CD4-positive, alpha-beta T cell (primary cell): Measurements from ENCODE around the gene TTC12. TPM values are rescaled to one million over a fixed set of nuclear protein-coding genes. Genes with fewer than 3 reads are reported as not detected.

ENCODE experiments used
- ATAC-seq: fragments of 200-7000 bp; cut with Tn5 transposase; one replicate; pipeline ENCODE4 v1.10.0; 2022; ENCODE audit warnings: mild to moderate bottlenecking; ENCODE audit not compliant: poor library complexity
- CTCF ChIA-PET: fragments of 350-600 bp; sonication (Branson Sonifier 250); formaldehyde crosslinking; loops from one replicate; lab custom pipeline; 2021; ENCODE audit warnings: antibody characterized with exemption, inconsistent platforms; lab: Charles Lee
- POLR2A ChIA-PET: fragments of 350-600 bp; sonication (Branson Sonifier 250); formaldehyde crosslinking; loops from one replicate; lab custom pipeline; 2021; ENCODE audit warnings: antibody characterized with exemption, inconsistent platforms; lab: Charles Lee
- DNase-seq, 14 experiments: peaks; one replicate each; pipeline ENCODE4 v3.0.0-alpha.2; 2013 to 2020; ENCODE audit warnings: mixed read lengths in 2 of 14
- H3K27ac ChIP-seq, 2 donors: one replicate each; pipeline versions ENCODE4 v1.5.1 to v1.7.0; 2013; ENCODE audit warnings: low read length in 2 of 2, low read depth in 1 of 2, mild to moderate bottlenecking in 1 of 2
- H3K27me3 ChIP-seq, 2 experiments: 1 replicate in 1 of 2; 2 replicates in 1 of 2; pipeline versions ENCODE4 v1.6.1 to v1.7.0; 2013; ENCODE audit warnings: low read length in 2 of 2, control low read depth in 1 of 2, mild to moderate bottlenecking in 1 of 2, moderate library complexity in 1 of 2; ENCODE audit not compliant: insufficient read depth in 2 of 2, control insufficient read depth in 1 of 2
- H3K36me3 ChIP-seq: one replicate; pipeline ENCODE4 v1.6.1; 2013; ENCODE audit warnings: low read length, control low read depth; ENCODE audit not compliant: insufficient read depth
- H3K4me1 ChIP-seq: one replicate; pipeline ENCODE4 v1.6.1; 2013; ENCODE audit warnings: low read length, control low read depth; ENCODE audit not compliant: insufficient read depth
- H3K4me3 ChIP-seq: one replicate; pipeline ENCODE4 v1.5.1; 2013; ENCODE audit warnings: mild to moderate bottlenecking, low read length, moderate library complexity
- H3K9me3 ChIP-seq, 2 experiments: 1 replicate in 1 of 2; 2 replicates in 1 of 2; pipeline versions ENCODE4 v1.6.1 to v1.7.0; 2013; ENCODE audit warnings: low read length in 2 of 2, mild to moderate bottlenecking in 2 of 2, control low read depth in 1 of 2, moderate library complexity in 1 of 2; ENCODE audit not compliant: control insufficient read depth in 1 of 2, insufficient read depth in 1 of 2
- H3K27ac Mint-ChIP-seq: one replicate; pipeline ENCODE4 v1.8.0; 2020; ENCODE audit warnings: mixed read lengths
- H3K27me3 Mint-ChIP-seq: one replicate; pipeline ENCODE4 v1.8.0; 2021; ENCODE audit warnings: mixed read lengths
- H3K36me3 Mint-ChIP-seq: one replicate; pipeline ENCODE4 v1.8.0; 2021; ENCODE audit warnings: low read depth, mixed read lengths
- H3K4me1 Mint-ChIP-seq: one replicate; pipeline ENCODE4 v1.8.0; 2021; ENCODE audit warnings: low read depth, mixed read lengths
- H3K4me3 Mint-ChIP-seq: one replicate; pipeline ENCODE4 v1.8.0; 2020; ENCODE audit warnings: mild to moderate bottlenecking, mixed read lengths
- H3K9me3 Mint-ChIP-seq: one replicate; pipeline ENCODE4 v1.8.0; 2020; ENCODE audit warnings: mixed read lengths
- CTCF ChIP-seq: fragments of 200-600 bp; IDR thresholded peaks from one replicate; pipeline ENCODE4 v1.8.0; 2022; ENCODE audit warnings: antibody characterized with exemption, mild to moderate bottlenecking
- intact Hi-C, 2 experiments: fragments of 100-400 bp; cut with DNase I in 1 of 2; cut with micrococcal nuclease in 1 of 2; formaldehyde crosslinking; loops; one replicate each; pipeline versions ENCODE4 v1.15.1 to v1.9.0; 2023 to 2025; cut with DNase I, micrococcal nuclease
- total RNA-seq, 174 experiments: library from RNA in 2 of 174; stranded (reverse) in 2 of 174; gene quantifications; one replicate each; pipeline ENCODE4 v1.2.3 and lab custom pipeline; 2021 to 2026

TTC12 gene
- total RNA-seq, 2 experiments from 2014 or later, result 26.5 to 34.5 TPM

GRCh38 chr11:113331441-113331840 lies 17.1 kb downstream of the TTC12 start:
- Histone ChIP-seq H3K9me3 (no peaks in the 10 kb centered on the region), H3K27ac (no peak overlapping the region), H3K27me3 (no peaks in the 10 kb centered on the region), H3K4me3 (no peak overlapping the region), H3K36me3 (peaks cover 78% of the 10 kb centered on the region), H3K4me1 (no peaks in the 10 kb centered on the region)
- POLR2A ChIA-PET, result no interaction called here
- Mint-ChIP-seq H3K36me3 (peaks cover 100% of the 10 kb centered on the region), H3K27me3 (no peaks in the 10 kb centered on the region), H3K27ac (no peak overlapping the region), H3K4me3 (no peak overlapping the region), H3K4me1 (no peaks in the 10 kb centered on the region), H3K9me3 (no peaks in the 10 kb centered on the region)
- no peak for ATAC-seq
- intact Hi-C loops, result no loop called here
- CTCF ChIA-PET, result no interaction called here
- no peak for TF ChIP-seq CTCF
- DNase-seq, result no peak

- intact Hi-C loops, result no loop called here
- CTCF ChIA-PET, result no interaction called here
- TF ChIP-seq CTCF, result no peak
- H3K27ac ChIP-seq, result no peak overlapping the region
- H3K4me3 Mint-ChIP-seq, result no peak overlapping the region
- ATAC-seq, result no peak
- H3K27me3 Mint-ChIP-seq, result no peaks in the 10 kb centered on the region
- H3K27me3 ChIP-seq, result no peaks in the 10 kb centered on the region
- no peaks in the 10 kb centered on the region for H3K9me3 ChIP-seq
- peaks cover 75% of the 10 kb centered on the region for H3K36me3 ChIP-seq
- H3K4me1 ChIP-seq, result no peaks in the 10 kb centered on the region
- H3K4me1 Mint-ChIP-seq, result no peaks in the 10 kb centered on the region
- DNase-seq, result no peak
- peaks cover 100% of the 10 kb centered on the region for H3K36me3 Mint-ChIP-seq
- no peak overlapping the region for H3K27ac Mint-ChIP-seq
- H3K9me3 Mint-ChIP-seq, result no peaks in the 10 kb centered on the region
- POLR2A ChIA-PET, result no interaction called here
- H3K4me3 ChIP-seq, result no peak overlapping the region
These were observed 17.6 kb downstream of the TTC12 start for GRCh38 chr11:113332023-113332422.

DNA sequence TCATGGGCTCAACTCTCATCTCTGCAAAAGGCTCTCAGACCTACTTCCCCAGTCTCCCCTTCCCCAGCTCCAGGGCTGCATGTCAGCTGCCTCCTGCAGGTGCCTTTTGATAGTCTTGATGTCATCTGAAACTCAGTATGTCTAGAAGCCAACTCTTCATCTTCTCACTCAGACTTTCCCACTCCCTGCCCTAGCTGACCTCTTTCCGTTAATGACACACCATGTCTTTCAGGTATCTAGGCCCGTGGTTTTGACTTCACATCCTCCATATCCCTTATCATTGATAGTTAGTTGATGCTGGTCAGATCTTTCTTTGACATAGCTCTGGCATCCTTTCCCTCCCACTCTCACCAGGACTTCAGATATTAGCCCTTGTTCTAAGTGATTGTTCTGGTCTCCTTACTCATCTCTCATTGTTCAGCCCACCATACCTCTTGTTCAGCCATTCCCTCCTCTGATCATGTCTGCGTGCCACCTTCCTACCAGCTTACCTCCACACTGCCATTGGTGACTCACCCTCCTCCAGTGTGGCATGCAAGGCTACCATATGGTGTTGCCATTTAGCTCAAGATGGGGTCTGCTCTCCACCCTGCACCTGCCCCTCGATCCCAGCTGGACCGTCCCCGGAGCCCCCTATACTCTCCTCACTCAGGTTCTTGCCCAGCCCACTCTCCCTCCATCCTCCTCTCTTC lies 18.4 kb downstream of the TTC12 start:
- no peak for ATAC-seq
- no peak overlapping the region for H3K4me3 Mint-ChIP-seq
- Histone ChIP-seq H3K27me3 (no peaks in the 10 kb centered on the region), H3K36me3 (peaks cover 82% of the 10 kb centered on the region), H3K9me3 (no peaks in the 10 kb centered on the region), H3K4me3 (no peak overlapping the region), H3K27ac (no peak overlapping the region), H3K4me1 (no peaks in the 10 kb centered on the region)
- H3K4me1 Mint-ChIP-seq, result no peaks in the 10 kb centered on the region
- H3K36me3 Mint-ChIP-seq, result peaks cover 100% of the 10 kb centered on the region
- H3K27ac Mint-ChIP-seq, result no peak overlapping the region
- CTCF ChIA-PET, result no interaction called here
- TF ChIP-seq CTCF, result no peak
- H3K27me3 Mint-ChIP-seq, result no peaks in the 10 kb centered on the region
- H3K9me3 Mint-ChIP-seq, result no peaks in the 10 kb centered on the region
- no peak for DNase-seq
- POLR2A ChIA-PET, result no interaction called here
- intact Hi-C loops, result no loop called here
